ENCODE data around the gene PER1.

DNA sequence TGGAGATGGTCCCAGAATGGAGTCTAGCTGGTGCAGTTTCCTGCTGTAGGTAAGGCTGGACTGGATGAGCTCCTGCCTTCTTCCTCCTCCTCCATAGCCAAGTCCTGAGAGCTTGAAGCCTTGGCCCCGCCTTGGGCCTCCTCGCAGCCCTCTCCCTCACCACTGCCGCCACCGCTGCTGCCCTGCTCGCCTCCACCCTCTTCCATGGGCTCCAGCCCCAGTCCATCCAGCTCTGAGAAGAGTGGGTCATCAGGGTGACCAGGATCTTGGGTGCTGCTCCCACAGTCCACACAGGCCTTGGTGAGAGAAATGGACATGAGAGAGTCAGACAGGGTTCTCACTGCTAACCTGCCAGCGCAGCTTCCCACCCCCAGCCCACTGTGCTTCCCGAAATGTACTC, 11.2 kb downstream of the PER1 start:
- TF ChIP-seq, protein P1, sequence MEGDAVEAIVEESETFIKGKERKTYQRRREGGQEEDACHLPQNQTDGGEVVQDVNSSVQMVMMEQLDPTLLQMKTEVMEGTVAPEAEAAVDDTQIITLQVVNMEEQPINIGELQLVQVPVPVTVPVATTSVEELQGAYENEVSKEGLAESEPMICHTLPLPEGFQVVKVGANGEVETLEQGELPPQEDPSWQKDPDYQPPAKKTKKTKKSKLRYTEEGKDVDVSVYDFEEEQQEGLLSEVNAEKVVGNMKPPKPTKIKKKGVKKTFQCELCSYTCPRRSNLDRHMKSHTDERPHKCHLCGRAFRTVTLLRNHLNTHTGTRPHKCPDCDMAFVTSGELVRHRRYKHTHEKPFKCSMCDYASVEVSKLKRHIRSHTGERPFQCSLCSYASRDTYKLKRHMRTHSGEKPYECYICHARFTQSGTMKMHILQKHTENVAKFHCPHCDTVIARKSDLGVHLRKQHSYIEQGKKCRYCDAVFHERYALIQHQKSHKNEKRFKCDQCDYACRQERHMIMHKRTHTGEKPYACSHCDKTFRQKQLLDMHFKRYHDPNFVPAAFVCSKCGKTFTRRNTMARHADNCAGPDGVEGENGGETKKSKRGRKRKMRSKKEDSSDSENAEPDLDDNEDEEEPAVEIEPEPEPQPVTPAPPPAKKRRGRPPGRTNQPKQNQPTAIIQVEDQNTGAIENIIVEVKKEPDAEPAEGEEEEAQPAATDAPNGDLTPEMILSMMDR (IDR thresholded peaks at IDR 0.05): no peak
- TF ChIP-seq POLR2A (IDR thresholded peaks at IDR 0.05): no peak

Data from body of pancreas (tissue), 4 donors.